ENCODE measurements around the gene SCN9A.
A peak's percentile ranks its signal among the peaks of the same experiment; 100 is the strongest.
"Not testable (repeated sequence)": the region's sequence is repeated elsewhere in the genome, so short reads cannot be mapped to it uniquely, and the experiment has no call there.

The SCN9A gene

DNA sequence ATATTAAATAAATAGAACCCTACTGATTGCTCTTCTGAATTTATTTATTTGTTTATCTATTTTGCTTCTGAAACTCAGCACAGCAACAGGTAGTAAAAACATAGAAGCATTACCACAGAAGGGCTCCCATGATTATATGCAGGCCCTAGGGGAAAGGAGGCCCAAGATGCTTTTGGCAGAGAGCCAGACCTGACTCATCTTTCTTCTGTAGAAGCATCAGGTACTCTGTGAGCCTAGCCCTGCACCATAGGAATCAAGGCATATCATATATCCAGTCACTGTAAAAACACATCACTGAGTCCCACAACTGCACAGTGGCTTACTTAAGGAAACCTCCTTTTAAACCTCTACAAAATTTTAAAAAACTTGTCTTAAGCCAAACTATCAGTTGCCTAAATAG is 1.8 kb downstream of the SCN9A start:
- peak; percentile 54 for DNase-seq

GRCh38 chr2:166373539-166373938 is 2.2 kb downstream of the SCN9A start:
- no peak for DNase-seq

GRCh38 chr2:166373105-166373504 is 2.6 kb downstream of the SCN9A start:
- DNase-seq: no peak

DNA sequence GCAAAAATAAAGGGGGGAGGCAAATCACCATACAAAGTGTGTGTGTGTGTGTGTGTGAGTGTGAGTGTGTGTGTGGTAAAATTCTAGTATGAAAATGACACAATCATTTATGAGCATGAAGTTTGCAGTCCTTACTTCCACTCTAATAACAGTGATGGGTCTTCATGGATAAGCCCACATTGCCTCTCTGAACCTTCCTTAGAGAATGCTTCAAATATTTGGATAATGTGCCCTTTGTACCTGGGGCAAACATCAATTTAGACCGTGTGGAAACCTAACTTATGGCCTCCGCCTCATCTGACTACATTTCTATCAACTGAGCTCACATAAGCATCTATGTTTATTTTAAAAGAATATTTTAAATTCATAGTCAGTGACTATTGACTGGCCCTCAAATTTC is 3.7 kb downstream of the SCN9A start:
- no peak for DNase-seq

GRCh38 chr2:166365803-166366420 is 9.8 kb downstream of the SCN9A start:
- DNase-seq: no peak

GRCh38 chr2:166365239-166365638 is 10.5 kb downstream of the SCN9A start:
- no peak for DNase-seq

GRCh38 chr2:166364476-166365161 is 11.1 kb downstream of the SCN9A start:
- DNase-seq: no peak

DNA sequence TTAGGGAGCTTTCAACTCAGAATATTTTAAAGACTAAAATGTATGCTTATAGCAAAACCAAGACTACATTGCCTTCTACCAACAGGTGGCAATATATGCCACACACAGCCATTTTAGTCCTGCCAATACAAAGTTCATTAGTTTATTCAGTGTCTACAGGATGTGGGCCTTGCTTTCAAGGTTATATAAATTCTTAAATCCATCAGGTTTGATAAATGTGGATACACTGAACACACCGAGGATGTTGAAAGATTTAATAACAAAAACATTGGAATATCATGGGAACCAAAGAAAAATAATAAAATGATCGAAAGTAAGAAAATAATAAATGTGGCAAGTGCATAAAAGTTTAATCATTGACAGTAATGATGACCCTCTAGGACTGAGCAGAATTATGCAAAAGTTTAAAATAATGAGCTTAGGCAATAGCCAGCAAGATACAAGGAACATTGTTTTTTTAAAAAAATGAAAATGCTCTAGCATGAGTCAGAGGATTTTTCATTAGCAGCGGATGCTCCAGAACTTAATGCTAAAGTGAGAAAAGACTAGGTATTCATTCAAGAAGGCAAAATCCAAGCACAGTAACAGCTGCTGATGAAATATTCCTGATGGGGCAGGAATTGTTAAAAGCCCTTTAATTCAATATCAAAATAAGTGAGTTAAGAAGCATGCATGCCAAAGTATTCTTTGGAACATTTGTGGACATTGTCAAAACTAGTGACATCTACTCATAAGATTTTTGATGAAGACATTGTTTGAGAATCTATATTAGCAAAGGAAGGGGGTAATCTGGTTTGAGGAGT is 14.2 kb downstream of the SCN9A start:
- DNase-seq: no peak

DNA sequence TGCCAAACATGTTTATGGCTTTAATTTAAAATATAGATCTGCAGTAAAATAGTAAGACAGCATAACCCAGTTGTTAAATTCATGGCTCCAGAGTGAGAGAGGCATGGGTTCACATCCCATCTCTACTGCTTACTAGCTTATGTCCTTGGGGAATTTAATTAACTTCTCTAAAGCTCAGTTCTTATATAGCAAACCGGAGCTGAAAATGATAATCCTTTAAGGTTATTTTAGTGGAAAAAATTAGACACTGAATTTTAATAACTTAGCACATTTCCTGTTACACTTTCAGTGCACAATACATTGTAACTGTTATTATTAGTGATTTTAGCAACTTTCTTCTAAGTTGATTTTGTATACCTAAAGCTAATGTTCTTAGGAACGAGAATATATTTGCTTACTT is 14.8 kb downstream of the SCN9A start:
- DNase-seq: no peak

- no peak for DNase-seq
These were observed 15.3 kb downstream of the SCN9A start for GRCh38 chr2:166360426-166360825.

DNA sequence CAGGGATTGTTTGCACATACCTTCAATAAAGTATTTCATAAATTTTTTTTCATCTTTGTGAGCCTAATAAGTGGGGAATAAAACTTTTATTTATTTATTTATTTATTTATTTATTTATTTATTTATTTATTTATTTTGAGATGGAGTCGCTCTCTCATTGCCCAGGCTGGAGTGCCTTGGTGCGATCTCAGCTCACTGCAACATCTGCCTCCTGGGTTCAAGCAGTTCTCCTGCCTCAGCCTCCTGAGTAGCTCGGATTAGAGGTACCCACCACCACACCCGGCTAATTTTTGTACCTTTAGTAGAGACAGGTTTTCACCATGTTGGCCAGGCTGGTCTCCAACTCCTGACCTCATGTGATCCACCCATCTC is 17.8 kb downstream of the SCN9A start:
- DNase-seq: not testable (repeated sequence)

DNA sequence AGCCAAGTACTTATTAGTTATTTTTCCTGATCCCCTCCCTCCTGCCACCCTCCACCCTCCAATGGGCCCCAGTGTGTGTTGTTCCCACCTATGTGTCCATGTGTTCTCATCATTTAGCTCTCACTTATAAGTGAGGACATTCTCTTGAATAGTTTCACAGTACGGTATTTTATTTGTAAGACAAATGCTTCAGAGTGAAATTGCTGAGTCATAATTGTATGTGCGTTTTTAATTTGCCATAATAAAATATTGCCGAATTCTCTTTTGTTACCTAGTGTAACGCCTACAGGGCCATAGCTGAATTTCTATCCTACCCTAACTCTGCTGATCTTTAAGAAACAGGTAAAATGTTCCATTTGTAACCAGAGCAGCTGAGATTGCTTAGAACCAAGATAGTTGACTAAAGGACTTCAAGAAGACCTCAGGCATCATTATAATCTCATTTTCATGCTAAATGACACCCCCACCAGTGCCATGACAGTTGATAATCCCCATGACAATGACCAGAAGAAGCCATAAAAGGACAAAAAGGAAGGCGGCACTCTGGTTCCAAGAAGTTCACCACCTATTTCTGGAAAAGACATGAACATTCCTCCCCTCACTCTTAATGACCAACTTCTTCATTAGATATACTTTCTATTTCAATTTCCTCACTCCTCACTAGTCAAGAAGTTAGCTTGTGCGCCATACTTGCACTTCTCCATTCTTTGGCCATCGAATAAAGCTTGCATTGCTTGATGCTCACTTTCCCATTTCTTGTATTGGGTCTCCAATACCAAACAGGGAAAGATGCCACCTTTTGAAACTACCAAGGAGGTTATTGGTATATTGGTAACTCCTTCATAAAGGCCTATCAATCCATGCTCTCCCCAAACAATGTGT is 18.4 kb downstream of the SCN9A start:
- DNase-seq: no peak

DNA sequence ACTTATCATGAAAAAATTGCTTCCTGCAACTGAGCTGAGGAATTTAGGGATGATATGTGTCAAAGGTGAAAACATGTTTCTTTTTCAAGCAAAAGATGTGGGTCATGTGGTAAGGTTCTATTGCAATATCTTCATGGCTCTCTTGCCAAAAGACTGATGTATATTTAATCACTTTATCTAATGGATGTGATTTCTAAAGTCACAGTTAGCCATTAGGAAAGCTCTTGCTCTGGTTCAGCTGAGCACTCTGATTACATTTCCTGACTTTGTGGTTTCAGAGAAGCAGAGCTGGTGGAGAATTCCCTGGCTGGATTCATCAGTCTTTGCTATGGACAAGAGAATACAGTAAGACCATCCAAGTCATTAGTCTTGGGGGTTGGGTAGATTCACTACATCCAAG is 24.4 kb downstream of the SCN9A start:
- no peak for DNase-seq

DNA sequence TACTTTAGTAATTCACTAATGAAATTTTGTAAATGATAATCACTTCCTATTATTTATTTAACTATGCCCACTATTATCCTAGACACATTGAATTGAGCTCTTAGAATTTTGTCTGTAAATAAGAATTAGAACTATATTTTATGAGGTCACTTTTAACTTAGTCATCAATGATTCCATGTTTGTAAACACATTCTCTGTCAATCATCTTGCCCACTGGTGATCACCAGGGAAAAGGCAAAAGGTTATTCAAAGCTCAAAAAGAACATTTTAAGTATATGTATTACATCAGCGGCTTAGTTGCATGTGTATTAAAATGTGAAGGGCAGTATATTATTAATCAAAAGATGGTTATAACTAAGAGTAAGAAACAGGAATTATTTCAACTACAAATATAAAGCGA is 25.2 kb downstream of the SCN9A start:
- no peak for DNase-seq

DNA sequence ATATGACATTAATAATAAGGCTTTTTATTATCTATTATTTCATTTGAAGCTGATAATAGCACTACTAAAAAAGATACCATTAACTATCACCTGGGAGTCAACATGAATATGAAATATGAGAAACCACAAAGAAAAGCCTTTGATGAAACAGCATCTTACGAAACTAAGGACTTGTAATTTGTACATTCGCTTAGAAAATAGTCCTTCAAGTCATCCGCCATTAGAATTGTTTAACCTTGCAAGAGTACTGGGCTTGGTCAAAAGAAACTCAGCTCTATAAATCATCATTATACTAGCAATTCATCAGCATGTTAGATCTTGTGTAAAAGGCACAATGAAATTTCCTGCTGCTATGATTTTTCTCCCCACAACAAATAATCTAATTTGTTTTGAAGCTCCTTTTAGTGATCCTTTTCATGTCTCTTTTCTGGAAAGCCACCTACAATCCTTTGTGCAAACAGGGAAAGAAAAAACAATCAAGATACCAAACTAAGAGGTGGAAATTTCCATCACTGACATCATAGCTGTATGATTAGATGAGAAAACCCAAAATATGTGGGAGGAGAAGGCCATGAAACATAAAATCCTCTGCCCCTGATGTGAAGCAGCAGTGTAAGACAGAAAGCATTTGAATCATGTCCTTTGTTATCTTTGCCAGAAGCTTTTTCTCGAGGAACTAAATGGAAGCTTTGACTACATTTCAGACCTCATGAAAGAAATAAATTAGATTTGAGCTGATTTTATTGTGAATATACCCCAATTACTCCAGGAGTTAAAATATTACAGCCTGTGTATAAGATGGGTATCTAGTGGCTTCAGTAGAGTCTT is 31.2 kb downstream of the SCN9A start:
- no peak for DNase-seq

- no peak for DNase-seq
These were observed 32.3 kb downstream of the SCN9A start for GRCh38 chr2:166343467-166343866.

GRCh38 chr2:166341426-166341825 is 34.3 kb downstream of the SCN9A start:
- no peak for DNase-seq

GRCh38 chr2:166338831-166339339 is 36.9 kb downstream of the SCN9A start:
- DNase-seq: no peak

- no peak for DNase-seq
These were observed 37.8 kb downstream of the SCN9A start for GRCh38 chr2:166337932-166338331.

DNA sequence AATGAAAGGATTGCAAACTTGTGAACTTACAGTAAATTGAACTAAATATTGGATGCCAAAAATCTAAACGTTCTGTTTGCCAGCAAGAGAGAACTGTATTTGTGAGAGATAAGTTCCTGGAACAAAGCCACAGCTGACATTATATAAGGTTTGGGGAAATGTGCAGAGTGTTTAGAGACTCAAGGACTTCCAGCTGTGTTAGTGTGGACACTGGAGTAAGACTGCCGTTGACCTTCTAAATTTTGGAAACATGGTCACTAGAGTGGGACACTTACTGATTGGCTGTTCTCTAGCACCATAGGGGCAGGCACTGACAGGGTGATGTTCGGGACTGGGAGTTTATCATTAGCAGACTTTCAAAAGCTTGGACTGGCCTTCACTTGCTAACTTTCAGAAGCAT is 40.5 kb downstream of the SCN9A start:
- DNase-seq: no peak

- no peak for DNase-seq
These were observed 40.9 kb downstream of the SCN9A start for GRCh38 chr2:166334805-166335204.

DNA sequence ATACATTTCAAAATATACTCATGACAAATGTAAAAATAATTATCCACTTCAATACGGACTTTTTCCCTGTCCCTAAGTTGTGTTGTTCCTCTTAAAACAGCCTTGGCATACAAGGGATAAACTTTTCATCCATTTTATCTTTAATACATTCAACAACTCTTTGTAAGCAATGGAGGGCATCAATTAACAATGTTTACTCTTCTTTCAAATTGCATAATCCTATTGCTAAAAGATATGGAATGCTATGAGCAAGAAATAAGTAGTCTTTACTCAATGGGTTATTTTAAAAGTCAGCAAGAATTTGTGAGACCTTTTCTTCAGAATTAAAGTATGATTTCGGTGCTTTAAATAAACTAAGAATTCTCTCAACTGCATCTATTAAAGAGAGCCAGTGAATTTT is 41.9 kb downstream of the SCN9A start:
- DNase-seq: no peak
